22Rv1 (cell line): ENCODE measurements around the gene MORN3.

Experiments
- H3K27ac ChIP-seq: fragments of 450-650 bp; 2 replicates; pipeline ENCODE4 v1.5.1; 2017
- CTCF ChIP-seq: fragments of 450-650 bp; IDR thresholded peaks from 2 replicates; pipeline ENCODE4 v1.5.1; 2017; ENCODE audit warnings: mild to moderate bottlenecking
- ZFX ChIP-seq: fragments of 450-650 bp; IDR thresholded peaks from 2 replicates; pipeline ENCODE4 v1.6.1; 2017; ENCODE audit warnings: antibody characterized with exemption, borderline replicate concordance

The MORN3 gene

GRCh38 chr12:121618659-121619233 lies 50.7 kb downstream of the MORN3 start:
- no peak overlapping the region for H3K27ac ChIP-seq
- TF ChIP-seq ZFX (no peak), CTCF (no peak)

- no peak overlapping the region for H3K27ac ChIP-seq
- TF ChIP-seq ZFX = no peak
- no peak for TF ChIP-seq CTCF
Measured at GRCh38 chr12:121614872-121615467, 54.5 kb downstream of the MORN3 start.

- no peak overlapping the region for H3K27ac ChIP-seq
- TF ChIP-seq CTCF = no peak
- no peak for TF ChIP-seq ZFX
Measured at GRCh38 chr12:121613462-121613861, 56.0 kb downstream of the MORN3 start.

- TF ChIP-seq ZFX (no peak), CTCF (no peak)
- H3K27ac ChIP-seq = no peak overlapping the region
Measured at GRCh38 chr12:121611306-121611705, 58.1 kb downstream of the MORN3 start.

GRCh38 chr12:121610239-121611149 lies 59.0 kb downstream of the MORN3 start:
- H3K27ac ChIP-seq = no peak overlapping the region
- TF ChIP-seq CTCF = no peak
- TF ChIP-seq ZFX = no peak

GRCh38 chr12:121608301-121608700 lies 61.2 kb downstream of the MORN3 start:
- TF ChIP-seq ZFX (no peak), CTCF (no peak)

GRCh38 chr12:121603581-121603980 lies 65.9 kb downstream of the MORN3 start:
- no peak for TF ChIP-seq CTCF
- TF ChIP-seq ZFX = no peak
- no peak overlapping the region for H3K27ac ChIP-seq

More at GRCh38 chr12:121608301-121608700, 61.2 kb downstream of the MORN3 start:
- H3K27ac ChIP-seq = no peak overlapping the region
